Skin of body (tissue), 2 donors: ENCODE measurements around the gene KCNQ1. TPM values are rescaled to one million over a fixed set of nuclear protein-coding genes. Genes with fewer than 3 reads are reported as not detected.

ENCODE experiments used
- DNase-seq: peaks from one replicate; lab custom pipeline; 2025; lab: John Stamatoyannopoulos, UW
- total RNA-seq: library from RNA; depleted of rRNA; stranded (reverse); fragments of >200 nt; gene quantifications from one replicate; pipeline ENCODE4 v1.2.3, GENCODE V29; 2014

Gene KCNQ1
- total RNA-seq, 1 donor from 2014 or later, result 1.3 TPM

- DNase-seq, result no peak
These were observed 232.3 kb downstream of the KCNQ1 start for GRCh38 chr11:2677127-2677526.

- DNase-seq, result no peak
These were observed 233.6 kb downstream of the KCNQ1 start for GRCh38 chr11:2678396-2678795.

- no peak for DNase-seq
These were observed 234.3 kb downstream of the KCNQ1 start for GRCh38 chr11:2679011-2679676.

GRCh38 chr11:2681408-2682145 is 236.8 kb downstream of the KCNQ1 start:
- no peak for DNase-seq

- no peak for DNase-seq
These were observed 239.0 kb downstream of the KCNQ1 start for GRCh38 chr11:2683806-2684205.

GRCh38 chr11:2684581-2684980 is 239.8 kb downstream of the KCNQ1 start:
- DNase-seq, result no peak

GRCh38 chr11:2685051-2685450 is 240.2 kb downstream of the KCNQ1 start:
- DNase-seq, result no peak

- no peak for DNase-seq
These were observed 241.0 kb downstream of the KCNQ1 start for GRCh38 chr11:2685566-2686359.

- DNase-seq, result no peak
These were observed 241.8 kb downstream of the KCNQ1 start for GRCh38 chr11:2686360-2687222.

- DNase-seq, result no peak
These were observed 242.4 kb downstream of the KCNQ1 start for GRCh38 chr11:2687223-2687530.

- no peak for DNase-seq
These were observed 243.0 kb downstream of the KCNQ1 start for GRCh38 chr11:2687782-2688191.

- no peak for DNase-seq
These were observed 243.8 kb downstream of the KCNQ1 start for GRCh38 chr11:2688381-2689231.

GRCh38 chr11:2689651-2690575 is 245.1 kb downstream of the KCNQ1 start:
- peak; percentile 27 for DNase-seq

- no peak for DNase-seq
These were observed 246.0 kb downstream of the KCNQ1 start for GRCh38 chr11:2690596-2691354.

- no peak for DNase-seq
These were observed 246.6 kb downstream of the KCNQ1 start for GRCh38 chr11:2691355-2691761.

GRCh38 chr11:2691991-2692875 is 247.4 kb downstream of the KCNQ1 start:
- DNase-seq, result no peak
